Sigmoid colon (tissue), 7 donors: ENCODE data around the gene TSPAN4. TPM values are rescaled to one million over a fixed set of nuclear protein-coding genes. Genes with fewer than 3 reads are reported as not detected.
A peak's percentile ranks its signal among the peaks of the same experiment; 100 is the strongest.

Experiments
- DNase-seq: peaks from one replicate; pipeline ENCODE4 v3.0.0-alpha.2; 2019
- H3K27ac ChIP-seq, 4 donors: fragments of 200-600 bp; sonication (generic); one replicate each; pipeline ENCODE4 v1.5.1; 2016 to 2019; ENCODE audit warnings: mild to moderate bottlenecking in 1 of 4
- H3K27me3 ChIP-seq, 3 donors: fragments of 200-600 bp; sonication (generic); one replicate each; pipeline ENCODE4 v1.5.1; 2019; ENCODE audit warnings: mild to moderate bottlenecking in 1 of 3
- H3K36me3 ChIP-seq, 4 donors: fragments of 200-600 bp; sonication (generic); one replicate each; pipeline ENCODE4 v1.5.1; 2016 to 2019
- H3K4me1 ChIP-seq, 4 donors: fragments of 200-600 bp; sonication (generic); one replicate each; pipeline ENCODE4 v1.5.1; 2017 to 2019
- H3K4me3 ChIP-seq, 4 donors: fragments of 200-600 bp; sonication (generic); one replicate each; pipeline ENCODE4 v1.5.1; 2017 to 2019; ENCODE audit warnings: mild to moderate bottlenecking in 2 of 4, moderate library complexity in 1 of 4
- H3K9me3 ChIP-seq, 4 donors: fragments of 200-600 bp in 3 of 4; sonication (generic) in 3 of 4; one replicate each; pipeline versions ENCODE4 v1.5.1 to v1.6.1; 2013 to 2019
- EP300 ChIP-seq, 4 donors: sonication (generic); formaldehyde crosslinking; IDR thresholded peaks; one replicate each; pipeline ENCODE4 v1.6.1; 2017; ENCODE audit warnings: antibody characterized with exemption in 4 of 4
- POLR2A ChIP-seq, 2 donors: fragments of 450-650 bp; IDR thresholded peaks; one replicate each; pipeline ENCODE4 v1.6.1; 2016; ENCODE audit warnings: antibody characterized with exemption in 2 of 2, mild to moderate bottlenecking in 2 of 2, moderate library complexity in 2 of 2
- POLR2AphosphoS5 ChIP-seq, 4 donors: sonication (generic); formaldehyde crosslinking; IDR thresholded peaks; one replicate each; pipeline ENCODE4 v1.6.1; 2017; ENCODE audit warnings: antibody characterized with exemption in 4 of 4
- WGBS, 2 donors: extraction: QIAGEN DNeasy Blood & Tissue Kit; methylation state at CpG; one replicate each; pipeline ENCODE4 v1.1.7; 2013; 5-methylcytosine and 5-hydroxymethylcytosine counted together
- intact Hi-C: fragments of 100-400 bp; cut with DNase I; formaldehyde crosslinking; loops from one replicate; pipeline ENCODE4 v1.15.1; 2023
- polyA plus RNA-seq, 3 donors: library from polyadenylated mRNA; stranded (reverse); fragments of 200-250 nt; gene quantifications; one replicate each; pipeline ENCODE4 v1.2.3, GENCODE V29; 2013
- total RNA-seq, 4 donors: library from RNA; depleted of rRNA; stranded (reverse); fragments of >200 nt; gene quantifications; one replicate each; pipeline ENCODE4 v1.1.0, GENCODE V29; 2016
- TF ChIP-seq, protein P1 (sequence below), 4 experiments: fragments of 450-650 bp in 3 of 4; fragments of 200-600 bp in 1 of 4; IDR thresholded peaks; one replicate each; pipeline ENCODE4 v1.5.1; 2016 to 2019; ENCODE audit warnings: antibody characterized with exemption in 4 of 4, mild to moderate bottlenecking in 3 of 4, moderate library complexity in 2 of 4
- donor health status: healthy with polysubstance abuse.
- donor health status: Bipolar disorder and iron deficiency.
- donor health status: healthy.

Gene TSPAN4
- total and polyA plus RNA-seq, 7 donors, result 8.8 to 92.7 (median 79.2) TPM

DNA sequence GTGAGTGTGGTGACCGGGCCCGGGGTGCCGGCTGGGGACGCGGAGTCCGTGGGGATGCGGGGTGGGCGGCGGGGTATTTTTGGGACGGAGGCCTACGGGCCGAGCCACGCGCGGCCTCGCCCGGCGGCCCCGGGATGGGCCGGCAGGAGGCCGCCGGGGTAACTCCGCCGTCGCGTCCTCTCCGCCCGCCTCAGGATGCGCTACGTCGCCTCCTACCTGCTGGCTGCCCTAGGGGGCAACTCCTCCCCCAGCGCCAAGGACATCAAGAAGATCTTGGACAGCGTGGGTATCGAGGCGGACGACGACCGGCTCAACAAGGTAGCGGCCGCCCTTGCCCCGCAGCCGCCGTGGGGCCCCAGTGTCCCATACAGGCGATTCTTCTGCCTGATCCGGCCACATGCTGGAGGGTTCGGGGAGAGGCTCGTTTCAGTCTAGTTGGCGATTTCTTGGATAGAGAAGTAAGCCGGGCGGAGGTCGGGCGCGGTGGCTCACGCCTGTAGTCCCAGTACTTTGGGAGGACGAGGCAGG is 32.5 kb upstream of the TSPAN4 start:
- Histone ChIP-seq H3K36me3 (peaks cover 22 to 39% (median 24%) of the 10 kb centered on the region in 4 donors), H3K27ac (peak overlapping the region; percentile 91 to 97 (median 94)), H3K4me3 (peak overlapping the region; percentile 73 to 99 (median 93)), H3K9me3 (no peaks in the 10 kb centered on the region), H3K4me1 (peaks cover 0 to 34% (median 29%) of the 10 kb centered on the region in 4 donors), H3K27me3 (no peaks in the 10 kb centered on the region)
- TF ChIP-seq EP300 (IDR thresholded peaks at IDR 0.05) (no peak), POLR2A (IDR thresholded peaks at IDR 0.05) (peak in 1 of 2 donors; percentile 61)
- intact Hi-C loops, result no loop called here
- WGBS, 2 donors, result 0% methylated on average over 55 of the region's 55 CpGs
- DNase-seq, result no peak

- 67 to 71% methylated on average over 14 of the region's 14 CpGs for WGBS, 2 donors
- no peak for DNase-seq
- Histone ChIP-seq H3K4me1 (peaks cover 0 to 28% (median 26%) of the 10 kb centered on the region in 4 donors), H3K27ac (peak overlapping the region in 2 of 4 donors; percentile 93 to 97), H3K4me3 (no peak overlapping the region), H3K27me3 (no peaks in the 10 kb centered on the region), H3K9me3 (no peaks in the 10 kb centered on the region), H3K36me3 (peaks cover 22 to 39% (median 24%) of the 10 kb centered on the region in 4 donors)
- TF ChIP-seq POLR2AphosphoS5 (IDR thresholded peaks at IDR 0.05) (no peak), EP300 (IDR thresholded peaks at IDR 0.05) (no peak), POLR2A (IDR thresholded peaks at IDR 0.05) (no peak)
- TF ChIP-seq, protein P1, sequence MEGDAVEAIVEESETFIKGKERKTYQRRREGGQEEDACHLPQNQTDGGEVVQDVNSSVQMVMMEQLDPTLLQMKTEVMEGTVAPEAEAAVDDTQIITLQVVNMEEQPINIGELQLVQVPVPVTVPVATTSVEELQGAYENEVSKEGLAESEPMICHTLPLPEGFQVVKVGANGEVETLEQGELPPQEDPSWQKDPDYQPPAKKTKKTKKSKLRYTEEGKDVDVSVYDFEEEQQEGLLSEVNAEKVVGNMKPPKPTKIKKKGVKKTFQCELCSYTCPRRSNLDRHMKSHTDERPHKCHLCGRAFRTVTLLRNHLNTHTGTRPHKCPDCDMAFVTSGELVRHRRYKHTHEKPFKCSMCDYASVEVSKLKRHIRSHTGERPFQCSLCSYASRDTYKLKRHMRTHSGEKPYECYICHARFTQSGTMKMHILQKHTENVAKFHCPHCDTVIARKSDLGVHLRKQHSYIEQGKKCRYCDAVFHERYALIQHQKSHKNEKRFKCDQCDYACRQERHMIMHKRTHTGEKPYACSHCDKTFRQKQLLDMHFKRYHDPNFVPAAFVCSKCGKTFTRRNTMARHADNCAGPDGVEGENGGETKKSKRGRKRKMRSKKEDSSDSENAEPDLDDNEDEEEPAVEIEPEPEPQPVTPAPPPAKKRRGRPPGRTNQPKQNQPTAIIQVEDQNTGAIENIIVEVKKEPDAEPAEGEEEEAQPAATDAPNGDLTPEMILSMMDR (IDR thresholded peaks at IDR 0.05), result no peak
- intact Hi-C loops, result no loop called here
These were observed 31.0 kb upstream of the TSPAN4 start for GRCh38 chr11:811446-812245.

GRCh38 chr11:812390-812789 is 30.3 kb upstream of the TSPAN4 start:
- Histone ChIP-seq H3K4me1 (peaks cover 0 to 28% (median 26%) of the 10 kb centered on the region in 4 donors), H3K9me3 (no peaks in the 10 kb centered on the region), H3K36me3 (peaks cover 22 to 39% (median 24%) of the 10 kb centered on the region in 4 donors), H3K4me3 (no peak overlapping the region), H3K27me3 (no peaks in the 10 kb centered on the region), H3K27ac (no peak overlapping the region)
- DNase-seq, result no peak
- intact Hi-C loops, result no loop called here
- TF ChIP-seq POLR2A (IDR thresholded peaks at IDR 0.05), result no peak
- TF ChIP-seq, protein P1 (IDR thresholded peaks at IDR 0.05), result no peak
- TF ChIP-seq POLR2AphosphoS5 (IDR thresholded peaks at IDR 0.05), result no peak
- TF ChIP-seq EP300 (IDR thresholded peaks at IDR 0.05), result no peak
- WGBS, 2 donors, result 76 to 82% methylated on average over 3 of the region's 3 CpGs

GRCh38 chr11:813072-813455 is 29.6 kb upstream of the TSPAN4 start:
- 90 to 94% methylated on average over 6 of the region's 6 CpGs for WGBS, 2 donors
- TF ChIP-seq EP300 (IDR thresholded peaks at IDR 0.05) (no peak), POLR2AphosphoS5 (IDR thresholded peaks at IDR 0.05) (no peak), POLR2A (IDR thresholded peaks at IDR 0.05) (no peak)
- TF ChIP-seq, protein P1 (IDR thresholded peaks at IDR 0.05), result no peak
- intact Hi-C loops, result no loop called here

DNA sequence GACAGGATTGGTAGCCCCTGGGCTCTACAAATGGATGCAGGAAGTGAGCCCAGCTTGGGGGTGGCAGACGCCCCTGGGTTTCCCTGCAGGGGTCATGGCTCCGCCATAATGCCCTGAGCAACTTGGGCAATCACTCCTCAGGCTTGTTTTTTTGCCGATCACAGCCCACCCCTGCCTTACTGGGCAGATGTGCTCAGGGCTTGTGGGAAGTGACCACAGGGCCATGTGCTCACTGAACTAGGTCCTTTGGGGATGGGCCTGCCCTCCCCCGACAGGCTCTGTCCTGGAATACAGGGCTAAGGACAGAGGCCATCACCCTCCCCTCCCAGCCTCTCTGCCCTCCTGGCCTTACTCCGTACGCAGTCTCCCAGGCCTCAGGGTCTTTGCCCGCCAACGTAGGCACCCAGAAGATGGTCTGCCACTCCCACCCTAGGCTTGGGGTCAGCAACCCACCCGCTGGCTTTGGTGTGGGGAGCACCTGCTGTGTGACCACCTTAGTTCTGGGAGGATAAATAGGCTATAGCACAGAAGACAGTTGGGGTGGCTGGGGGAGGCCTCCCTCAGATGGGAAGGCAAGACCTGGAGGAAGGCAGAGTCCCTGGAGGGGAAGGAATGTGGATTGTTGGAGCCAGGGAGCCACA is 29.1 kb upstream of the TSPAN4 start:
- no peak overlapping the region for H3K4me3 ChIP-seq
- 87 to 88% methylated on average over 9 of the region's 9 CpGs for WGBS, 2 donors
- H3K4me1 ChIP-seq, result peaks cover 0 to 24% (median 21%) of the 10 kb centered on the region in 4 donors
- no peak for TF ChIP-seq EP300 (IDR thresholded peaks at IDR 0.05)
- TF ChIP-seq POLR2AphosphoS5 (IDR thresholded peaks at IDR 0.05), result peak in 1 of 4 donors; percentile 8
- DNase-seq, result no peak
- peaks cover 22 to 39% (median 24%) of the 10 kb centered on the region in 4 donors for H3K36me3 ChIP-seq
- intact Hi-C loops, result no loop called here
- no peaks in the 10 kb centered on the region for H3K9me3 ChIP-seq
- no peak overlapping the region for H3K27ac ChIP-seq
- H3K27me3 ChIP-seq, result no peaks in the 10 kb centered on the region

More at GRCh38 chr11:813072-813455, 29.6 kb upstream of the TSPAN4 start:
- DNase-seq, result no peak
- H3K4me3 ChIP-seq, result no peak overlapping the region
- H3K9me3 ChIP-seq, result no peaks in the 10 kb centered on the region
- no peak overlapping the region for H3K27ac ChIP-seq
- peaks cover 0 to 26% (median 24%) of the 10 kb centered on the region in 4 donors for H3K4me1 ChIP-seq
- peaks cover 22 to 39% (median 24%) of the 10 kb centered on the region in 4 donors for H3K36me3 ChIP-seq
- no peaks in the 10 kb centered on the region for H3K27me3 ChIP-seq
